GM21526 (cell line): ENCODE data around the gene UBE4B.
A peak's percentile ranks its signal among the peaks of the same experiment; 100 is the strongest.

Experiments used
- ATAC-seq: cut with Tn5 transposase; IDR thresholded peaks from one replicate; pipeline ENCODE4 v1.9.1; 2021; ENCODE audit warnings: moderate library complexity; ENCODE audit not compliant: unreplicated experiment, low FRiP score

The UBE4B gene

GRCh38 chr1:10031461-10031860 is 1.3 kb upstream of the UBE4B start:
- no peak for ATAC-seq

GRCh38 chr1:10033359-10033845 is 644 bp downstream of the UBE4B start:
- ATAC-seq, result peak; percentile 16

GRCh38 chr1:10042746-10043145 is 10.0 kb downstream of the UBE4B start:
- ATAC-seq, result no peak

- ATAC-seq, result no peak
These were observed 13.0 kb downstream of the UBE4B start for GRCh38 chr1:10045480-10046355.

- ATAC-seq, result no peak
These were observed 13.8 kb downstream of the UBE4B start for GRCh38 chr1:10046356-10047085.

GRCh38 chr1:10048601-10049000 is 15.8 kb downstream of the UBE4B start:
- no peak for ATAC-seq

GRCh38 chr1:10050611-10051010 is 17.9 kb downstream of the UBE4B start:
- no peak for ATAC-seq

- ATAC-seq, result no peak
These were observed 18.9 kb downstream of the UBE4B start for GRCh38 chr1:10051656-10052055.

- ATAC-seq, result no peak
These were observed 19.6 kb downstream of the UBE4B start for GRCh38 chr1:10052347-10052746.

- no peak for ATAC-seq
These were observed 21.7 kb downstream of the UBE4B start for GRCh38 chr1:10054465-10054864.

GRCh38 chr1:10056599-10056987 is 23.8 kb downstream of the UBE4B start:
- no peak for ATAC-seq

- ATAC-seq, result no peak
These were observed 24.6 kb downstream of the UBE4B start for GRCh38 chr1:10057343-10057742.

- no peak for ATAC-seq
These were observed 25.0 kb downstream of the UBE4B start for GRCh38 chr1:10057796-10058195.

GRCh38 chr1:10059342-10059718 is 26.6 kb downstream of the UBE4B start:
- no peak for ATAC-seq

- no peak for ATAC-seq
These were observed 27.7 kb downstream of the UBE4B start for GRCh38 chr1:10060311-10061100.

GRCh38 chr1:10061276-10061675 is 28.5 kb downstream of the UBE4B start:
- ATAC-seq, result no peak

GRCh38 chr1:10063878-10064277 is 31.1 kb downstream of the UBE4B start:
- no peak for ATAC-seq

GRCh38 chr1:10064416-10065343 is 31.9 kb downstream of the UBE4B start:
- ATAC-seq, result no peak

- ATAC-seq, result no peak
These were observed 32.6 kb downstream of the UBE4B start for GRCh38 chr1:10065344-10065685.

- no peak for ATAC-seq
These were observed 33.0 kb downstream of the UBE4B start for GRCh38 chr1:10065760-10066159.
